K562 (cell line): Measurements from ENCODE around the gene DPF1. TPM values are rescaled to one million over a fixed set of nuclear protein-coding genes. Genes with fewer than 3 reads are reported as not detected.

Experiments
- ATAC-seq: fragments of 200-7000 bp; cut with Tn5 transposase; 3 replicates; pipeline ENCODE4 v1.9.1; 2020; ENCODE audit warnings: moderate library complexity
- BruUV-seq: library from RNA; stranded (reverse); fragments of 400-500 nt; replicated peaks from 2 replicates; lab custom pipeline; 2021; lab: Mats Ljungman, UMichigan
- CTCF ChIA-PET: fragments of 300-600 bp; formaldehyde crosslinking; extraction: SDS; loops from one replicate; lab custom pipeline; 2021; ENCODE audit warnings: low intra/inter-chr PET ratio; lab: Yijun Ruan, JAX
- POLR2A ChIA-PET: fragments of 300-600, 350-650 bp; sonication (Branson Sonifier 250); formaldehyde crosslinking; extraction: SDS; loops from one replicate; lab custom pipeline; 2021; ENCODE audit warnings: antibody characterized with exemption, inconsistent platforms; lab: Yijun Ruan, JAX
- DNase-seq, 4 experiments: peaks; one replicate each; pipeline versions ENCODE4 v3.0.0 to v3.0.0-alpha.2; 2011 to 2018; ENCODE audit warnings: low spot score in 3 of 4, mixed read lengths in 3 of 4; ENCODE audit errors: extremely low read depth in 1 of 4
- FAIRE-seq: peaks from 2 replicates; lab custom pipeline; 2011; peaks lifted over from hg19 to GRCh38; lab: Jason Lieb, UNC
- H2AFZ ChIP-seq: 2 replicates; pipeline ENCODE4 v1.6.0; 2011; ENCODE audit warnings: low read depth, low read length, control low read depth, inconsistent platforms
- H3K27ac ChIP-seq: fragments of 200-600 bp; 3 replicates; pipeline ENCODE4 v1.8.0; 2011; ENCODE audit warnings: low read depth, mild to moderate bottlenecking, control low read depth, inconsistent platforms, low read length, moderate library complexity, mixed read lengths; ENCODE audit errors: extremely low read depth
- H3K27me3 ChIP-seq, 2 experiments: fragments of 300-600 bp in 1 of 2; 2 replicates in 1 of 2; 3 replicates in 1 of 2; pipeline versions ENCODE4 v1.6.0 to v1.8.0; 2011; ENCODE audit warnings: inconsistent platforms in 2 of 2, low read length in 2 of 2, mild to moderate bottlenecking in 1 of 2, mixed read lengths in 1 of 2, moderate library complexity in 1 of 2; ENCODE audit not compliant: control insufficient read depth in 2 of 2, insufficient read depth in 2 of 2
- H3K36me3 ChIP-seq: fragments of 300-600 bp; 3 replicates; pipeline ENCODE4 v1.8.0; 2011; ENCODE audit warnings: mild to moderate bottlenecking, low read length, inconsistent platforms; ENCODE audit not compliant: control insufficient read depth, insufficient read depth
- H3K4me1 ChIP-seq, 2 experiments: fragments of 200-600 bp in 1 of 2; replicated peaks in 1 of 2; 2 replicates in 1 of 2; 3 replicates in 1 of 2; pipeline versions ENCODE4 v1.5.1 to v1.8.0; 2011; ENCODE audit warnings: inconsistent platforms in 2 of 2, low read length in 2 of 2, mild to moderate bottlenecking in 1 of 2, mixed read lengths in 1 of 2, moderate library complexity in 1 of 2; ENCODE audit not compliant: control insufficient read depth in 2 of 2, insufficient read depth in 2 of 2
- H3K4me2 ChIP-seq: 2 replicates; pipeline ENCODE4 v1.6.1; 2011; ENCODE audit warnings: low read length, control low read depth, inconsistent platforms, mixed read lengths; ENCODE audit not compliant: insufficient read depth
- H3K4me3 ChIP-seq: fragments of 200-600 bp; sonication (generic), shearing (Covaris generic); 2 replicates; pipeline ENCODE4 v1.5.1; 2016; ENCODE audit warnings: control low read depth, inconsistent platforms
- H3K79me2 ChIP-seq: fragments of 200-600 bp; 3 replicates; pipeline ENCODE4 v1.8.0; 2011; ENCODE audit warnings: low read length, inconsistent platforms; ENCODE audit not compliant: control insufficient read depth, insufficient read depth
- H3K9ac ChIP-seq, 2 experiments: 2 replicates each; pipeline versions ENCODE4 v1.6.0 to v1.6.1; 2011; ENCODE audit warnings: low read depth in 2 of 2, low read length in 2 of 2, control low read depth in 1 of 2, inconsistent platforms in 1 of 2, mild to moderate bottlenecking in 1 of 2, mixed read lengths in 1 of 2; ENCODE audit not compliant: insufficient read depth in 1 of 2
- H3K9me1 ChIP-seq: one replicate; pipeline ENCODE4 v1.6.0; 2011; ENCODE audit warnings: inconsistent platforms, mild to moderate bottlenecking, low read length, moderate library complexity; ENCODE audit not compliant: control insufficient read depth, insufficient read depth
- H3K9me3 ChIP-seq: replicated peaks from 2 replicates; pipeline ENCODE4 v1.5.1; 2011; ENCODE audit warnings: low read depth, low read length, inconsistent platforms; ENCODE audit not compliant: control insufficient read depth, insufficient read depth
- H4K20me1 ChIP-seq: replicated peaks from 2 replicates; pipeline ENCODE4 v1.6.1; 2011; ENCODE audit warnings: low read length, inconsistent platforms, mixed read lengths; ENCODE audit not compliant: control insufficient read depth, insufficient read depth
- HDGF ChIP-seq: fragments of 450-650 bp; IDR thresholded peaks from 2 replicates; pipeline ENCODE4 v1.6.1; 2016
- PRMT5 ChIP-seq: sonication (generic); formaldehyde crosslinking; IDR thresholded peaks from 2 replicates; pipeline ENCODE4 v1.5.0; 2020; ENCODE audit warnings: missing genetic modification reagents
- SREBF2 ChIP-seq: sonication (generic); formaldehyde crosslinking; IDR thresholded peaks from 2 replicates; pipeline ENCODE4 v1.4.0; 2020; ENCODE audit warnings: mild to moderate bottlenecking, missing genetic modification reagents
- TCFL5 ChIP-seq: fragments of 250-450 bp; sonication (Bioruptor Pico); conservative IDR thresholded peaks from 2 replicates; pipeline ENCODE4 v1.6.1; 2021; ENCODE audit warnings: mild to moderate bottlenecking, moderate library complexity, matching md5 sums
- ZNF584 ChIP-seq: fragments of 200-800 bp; sonication (Bioruptor generic); IDR thresholded peaks from 2 replicates; pipeline ENCODE4 v1.6.1; 2016; ENCODE audit warnings: low read depth, mild to moderate bottlenecking, missing genetic modification characterization, missing compliant biosample characterization
- WGBS: fragments of 100-300 bp; shearing (Covaris generic); methylation state at CpG from one replicate; pipeline ENCODE4 v1.1.6; 2016; ENCODE audit warnings: low coverage, mixed read lengths; ENCODE audit not compliant: insufficient coverage; ENCODE audit errors: missing lambda C conversion rate; 5-methylcytosine and 5-hydroxymethylcytosine counted together
- in situ Hi-C: fragments of 300-500 bp; cut with MboI; formaldehyde crosslinking; loops from 4 replicates; pipeline ENCODE4 v1.15.0; 2018; ENCODE audit warnings: inconsistent platforms, mixed read lengths
- intact Hi-C: fragments of 100-400 bp; cut with micrococcal nuclease; formaldehyde crosslinking; loops from 2 replicates; pipeline ENCODE4 v1.14.2; 2022
- polyA plus RNA-seq, 8 experiments: library from polyadenylated mRNA; depleted of rRNA in 4 of 8; stranded (reverse) in 5 of 8; unstranded in 3 of 8; fragments of >200 nt; fragmentation: Nextera tagmentation in 2 of 8; fragmentation: Illumina TruSeq in 1 of 8; extraction: Ambion mirVana in 2 of 8; extraction: Trizol in 1 of 8; gene quantifications; 2 replicates each; pipeline versions ENCODE4 v1.2.1 to v1.2.3, GENCODE V29; 2011 to 2014; ENCODE audit warnings: inconsistent platforms in 1 of 8, missing spikeins in 1 of 8
- small RNA-seq: library from RNA; depleted of rRNA; stranded (forward); fragments of <200 nt; gene quantifications from one replicate; pipeline ENCODE3, GENCODE V24; 2014
- total RNA-seq, 7 experiments: library from RNA; depleted of rRNA in 6 of 7; stranded (reverse); fragments of >200 nt in 6 of 7; fragmentation: Illumina TruSeq in 2 of 7; extraction: Trizol in 2 of 7; gene quantifications; 2 replicates each; pipeline versions ENCODE4 v1.2.1 to v1.2.3, GENCODE V29; 2011 to 2021; ENCODE audit warnings: low replicate concordance in 1 of 7

The DPF1 gene
- total and polyA plus RNA-seq, 9 of the 15 experiments (the other 6 are each of a cell fraction or from before 2014, with no cell fraction given), result 0.10 to 5.7 (median 3.1) TPM

GRCh38 chr19:38162094-38162493 lies 61.9 kb downstream of the DPF1 start:
- no peaks in the 10 kb centered on the region for H4K20me1 ChIP-seq
- no TSS peak for BruUV-seq
- H3K4me3 ChIP-seq, result no peak overlapping the region
- no peak overlapping the region for H3K27ac ChIP-seq
- WGBS, result 24% methylated on average over 2 of the region's 5 CpGs
- DNase-seq (no peak), FAIRE-seq (no peak), ATAC-seq (no peak)
- H3K9me3 ChIP-seq, result peaks cover 9% of the 10 kb centered on the region
- POLR2A ChIA-PET, result interaction anchor here (0.6 to 1.6 kb wide), 2 partner anchors 9 to 20 kb away, joined by 3 to 7 read pairs; no protein-coding TSS in a partner anchor
- H2AFZ ChIP-seq, result no peak overlapping the region
- TF ChIP-seq HDGF, result no peak
- no peak for TF ChIP-seq ZNF584 (CRISPR knock-in tag)
- TF ChIP-seq TCFL5 (CRISPR knock-in tag), result no peak
- TF ChIP-seq SREBF2 (CRISPR knock-in tag), result no peak
- no peak for TF ChIP-seq PRMT5 (CRISPR knock-in tag)
- H3K79me2 ChIP-seq, result no peaks in the 10 kb centered on the region
- H3K36me3 ChIP-seq, result no peaks in the 10 kb centered on the region
- no peaks in the 10 kb centered on the region for H3K9me1 ChIP-seq
- intact Hi-C loops, result no loop called here
- in situ Hi-C loops, result no loop called here
- H3K27me3 ChIP-seq, result no peaks in the 10 kb centered on the region
- H3K4me2 ChIP-seq, result no peak overlapping the region
- peaks cover 0 to 14% of the 10 kb centered on the region in 2 experiments; a peak in 2 of 5 replicates for H3K4me1 ChIP-seq
- no peak overlapping the region for H3K9ac ChIP-seq
- CTCF ChIA-PET, result no interaction called here

Small RNAs within 50 kb of the gene (small RNA-seq; reads per million reads assigned to genes)
- not detected for gene RN7SL663P

Other genes starting within 250 kb of the DPF1 start
Only the 7 nearest of the 12 such genes appear.
- gene PPP1R14A, start 32.2 kb upstream of the DPF1 start, total RNA-seq (2014; rRNA removed), result 60.7 and 74.0 TPM in 2 replicates
- gene PPP1R14A, start 32.2 kb upstream of the DPF1 start, total RNA-seq (2014; rRNA removed; fragmentation: Illumina TruSeq; extraction: Trizol), result 0.80 and 1.7 TPM in 2 replicates
- 6.5 and 7.5 TPM in 2 replicates for gene PPP1R14A, start 32.2 kb upstream of the DPF1 start, total RNA-seq (2015; rRNA removed; fragmentation: Illumina TruSeq; extraction: Trizol)
- gene PPP1R14A, start 32.2 kb upstream of the DPF1 start, total RNA-seq (2021), result 107 TPM in 2 replicates
- 24.7 and 26.4 TPM in 2 replicates for gene PPP1R14A, start 32.2 kb upstream of the DPF1 start, polyA plus RNA-seq (2011; rRNA removed)
- 12.1 and 31.5 TPM in 2 replicates for gene PPP1R14A, start 32.2 kb upstream of the DPF1 start, polyA plus RNA-seq (2014; fragmentation: Illumina TruSeq; extraction: Trizol)
- gene PPP1R14A, start 32.2 kb upstream of the DPF1 start, polyA plus RNA-seq (2014; fragmentation: Nextera tagmentation; extraction: Ambion mirVana), result 1 to 10 TPM in 1 of 2 experiments, under 1 TPM in 1; 0.44 to 1.1 TPM
- gene PPP1R14A, start 32.2 kb upstream of the DPF1 start, polyA plus RNA-seq (2014; rRNA removed), result 179 and 181 TPM in 2 replicates
- 1.0 and 3.5 TPM in 2 replicates for gene SPINT2, start 40.4 kb upstream of the DPF1 start, total RNA-seq (2014; rRNA removed)
- 0.38 and 0.84 TPM in 2 replicates for gene SPINT2, start 40.4 kb upstream of the DPF1 start, total RNA-seq (2014; rRNA removed; fragmentation: Illumina TruSeq; extraction: Trizol)
- gene SPINT2, start 40.4 kb upstream of the DPF1 start, total RNA-seq (2015; rRNA removed; fragmentation: Illumina TruSeq; extraction: Trizol), result 0.65 and 1.4 TPM in 2 replicates
- gene SPINT2, start 40.4 kb upstream of the DPF1 start, total RNA-seq (2021), result 1.9 and 2.1 TPM in 2 replicates
- 4.5 and 4.6 TPM in 2 replicates for gene SPINT2, start 40.4 kb upstream of the DPF1 start, polyA plus RNA-seq (2011; rRNA removed)
- 3.6 and 4.4 TPM in 2 replicates for gene SPINT2, start 40.4 kb upstream of the DPF1 start, polyA plus RNA-seq (2014; fragmentation: Illumina TruSeq; extraction: Trizol)
- 1 to 10 TPM; 3.4 to 4.1 TPM for gene SPINT2, start 40.4 kb upstream of the DPF1 start, polyA plus RNA-seq (2014; fragmentation: Nextera tagmentation; extraction: Ambion mirVana)
- gene SPINT2, start 40.4 kb upstream of the DPF1 start, polyA plus RNA-seq (2014; rRNA removed), result 0.93 and 1.6 TPM in 2 replicates
- gene C19orf33, start 80.0 kb upstream of the DPF1 start, total RNA-seq (2014; rRNA removed), result not detected in 2 replicates
- not detected in 2 replicates for gene C19orf33, start 80.0 kb upstream of the DPF1 start, total RNA-seq (2014; rRNA removed; fragmentation: Illumina TruSeq; extraction: Trizol)
- gene C19orf33, start 80.0 kb upstream of the DPF1 start, total RNA-seq (2015; rRNA removed; fragmentation: Illumina TruSeq; extraction: Trizol), result not detected in 2 replicates
- gene C19orf33, start 80.0 kb upstream of the DPF1 start, total RNA-seq (2021), result not detected in 2 replicates
- gene C19orf33, start 80.0 kb upstream of the DPF1 start, polyA plus RNA-seq (2011; rRNA removed), result not detected in 2 replicates
- gene C19orf33, start 80.0 kb upstream of the DPF1 start, polyA plus RNA-seq (2014; fragmentation: Illumina TruSeq; extraction: Trizol), result not detected in 2 replicates
- gene C19orf33, start 80.0 kb upstream of the DPF1 start, polyA plus RNA-seq (2014; fragmentation: Nextera tagmentation; extraction: Ambion mirVana), result not detected
- gene C19orf33, start 80.0 kb upstream of the DPF1 start, polyA plus RNA-seq (2014; rRNA removed), result 3.2 TPM in 1 of 2 replicates, not detected in the other
- gene YIF1B, start 91.7 kb upstream of the DPF1 start, total RNA-seq (2014; rRNA removed), result 397 and 458 TPM in 2 replicates
- gene YIF1B, start 91.7 kb upstream of the DPF1 start, total RNA-seq (2014; rRNA removed; fragmentation: Illumina TruSeq; extraction: Trizol), result 92.4 and 102 TPM in 2 replicates
- 213 and 217 TPM in 2 replicates for gene YIF1B, start 91.7 kb upstream of the DPF1 start, total RNA-seq (2015; rRNA removed; fragmentation: Illumina TruSeq; extraction: Trizol)
- gene YIF1B, start 91.7 kb upstream of the DPF1 start, total RNA-seq (2021), result 329 and 345 TPM in 2 replicates
- gene YIF1B, start 91.7 kb upstream of the DPF1 start, polyA plus RNA-seq (2011; rRNA removed), result 400 and 618 TPM in 2 replicates
- gene YIF1B, start 91.7 kb upstream of the DPF1 start, polyA plus RNA-seq (2014; fragmentation: Illumina TruSeq; extraction: Trizol), result 323 and 490 TPM in 2 replicates
- gene YIF1B, start 91.7 kb upstream of the DPF1 start, polyA plus RNA-seq (2014; fragmentation: Nextera tagmentation; extraction: Ambion mirVana), result 10 to 100 TPM in 1 of 2 experiments, 1 to 10 TPM in 1; 8.5 to 84.7 TPM
- 586 and 617 TPM in 2 replicates for gene YIF1B, start 91.7 kb upstream of the DPF1 start, polyA plus RNA-seq (2014; rRNA removed)
- 0.05 and 0.12 TPM in 2 replicates for gene KCNK6, start 95.6 kb upstream of the DPF1 start, total RNA-seq (2014; rRNA removed)
- gene KCNK6, start 95.6 kb upstream of the DPF1 start, total RNA-seq (2014; rRNA removed; fragmentation: Illumina TruSeq; extraction: Trizol), result 0.06 and 0.15 TPM in 2 replicates
- gene KCNK6, start 95.6 kb upstream of the DPF1 start, total RNA-seq (2015; rRNA removed; fragmentation: Illumina TruSeq; extraction: Trizol), result 0.04 and 0.07 TPM in 2 replicates
- gene KCNK6, start 95.6 kb upstream of the DPF1 start, total RNA-seq (2021), result 0.18 and 0.31 TPM in 2 replicates
- gene KCNK6, start 95.6 kb upstream of the DPF1 start, polyA plus RNA-seq (2011; rRNA removed), result 0.07 and 0.16 TPM in 2 replicates
- 0.08 and 0.42 TPM in 2 replicates for gene KCNK6, start 95.6 kb upstream of the DPF1 start, polyA plus RNA-seq (2014; fragmentation: Illumina TruSeq; extraction: Trizol)
- under 1 TPM; 0.24 to 0.27 TPM for gene KCNK6, start 95.6 kb upstream of the DPF1 start, polyA plus RNA-seq (2014; fragmentation: Nextera tagmentation; extraction: Ambion mirVana)
- 0.07 and 0.08 TPM in 2 replicates for gene KCNK6, start 95.6 kb upstream of the DPF1 start, polyA plus RNA-seq (2014; rRNA removed)
- gene CATSPERG, start 111.6 kb upstream of the DPF1 start, total RNA-seq (2014; rRNA removed), result 0.37 TPM in 1 of 2 replicates, not detected in the other
- 0.41 and 0.58 TPM in 2 replicates for gene CATSPERG, start 111.6 kb upstream of the DPF1 start, total RNA-seq (2014; rRNA removed; fragmentation: Illumina TruSeq; extraction: Trizol)
- 0.72 and 0.76 TPM in 2 replicates for gene CATSPERG, start 111.6 kb upstream of the DPF1 start, total RNA-seq (2015; rRNA removed; fragmentation: Illumina TruSeq; extraction: Trizol)
- 1.8 and 2.2 TPM in 2 replicates for gene CATSPERG, start 111.6 kb upstream of the DPF1 start, total RNA-seq (2021)
- gene CATSPERG, start 111.6 kb upstream of the DPF1 start, polyA plus RNA-seq (2011; rRNA removed), result 0.56 and 1.0 TPM in 2 replicates
- gene CATSPERG, start 111.6 kb upstream of the DPF1 start, polyA plus RNA-seq (2014; fragmentation: Illumina TruSeq; extraction: Trizol), result 0.15 and 0.30 TPM in 2 replicates
- under 1 TPM in 1 of 2 experiments, not detected in 1; 0.07 TPM for gene CATSPERG, start 111.6 kb upstream of the DPF1 start, polyA plus RNA-seq (2014; fragmentation: Nextera tagmentation; extraction: Ambion mirVana)
- 0.97 and 1.1 TPM in 2 replicates for gene CATSPERG, start 111.6 kb upstream of the DPF1 start, polyA plus RNA-seq (2014; rRNA removed)
- 379 and 498 TPM in 2 replicates for gene PSMD8, start 150.3 kb upstream of the DPF1 start, total RNA-seq (2014; rRNA removed)
- 222 and 257 TPM in 2 replicates for gene PSMD8, start 150.3 kb upstream of the DPF1 start, total RNA-seq (2014; rRNA removed; fragmentation: Illumina TruSeq; extraction: Trizol)
- gene PSMD8, start 150.3 kb upstream of the DPF1 start, total RNA-seq (2015; rRNA removed; fragmentation: Illumina TruSeq; extraction: Trizol), result 315 and 317 TPM in 2 replicates
- gene PSMD8, start 150.3 kb upstream of the DPF1 start, total RNA-seq (2021), result 304 and 317 TPM in 2 replicates
- gene PSMD8, start 150.3 kb upstream of the DPF1 start, polyA plus RNA-seq (2011; rRNA removed), result 561 and 583 TPM in 2 replicates
- gene PSMD8, start 150.3 kb upstream of the DPF1 start, polyA plus RNA-seq (2014; fragmentation: Illumina TruSeq; extraction: Trizol), result 377 and 397 TPM in 2 replicates
- 100 to 1,000 TPM; 130 to 244 TPM for gene PSMD8, start 150.3 kb upstream of the DPF1 start, polyA plus RNA-seq (2014; fragmentation: Nextera tagmentation; extraction: Ambion mirVana)
- gene PSMD8, start 150.3 kb upstream of the DPF1 start, polyA plus RNA-seq (2014; rRNA removed), result 372 and 502 TPM in 2 replicates